ENCODE data around the gene COL5A1.

COL5A1 gene

GRCh38 chr9:134886413-134886913 lies 244.9 kb downstream of the COL5A1 start:
- DNase-seq, result no peak

GRCh38 chr9:134887219-134887618 lies 245.6 kb downstream of the COL5A1 start:
- DNase-seq, result no peak

- no peak for DNase-seq
Measured at GRCh38 chr9:134887686-134888602, 246.3 kb downstream of the COL5A1 start.

- DNase-seq, result no peak
Measured at GRCh38 chr9:134888603-134889190, 247.1 kb downstream of the COL5A1 start.

- DNase-seq, result no peak
Measured at GRCh38 chr9:134889386-134890154, 248.0 kb downstream of the COL5A1 start.

- no peak for DNase-seq
Measured at GRCh38 chr9:134890155-134890495, 248.5 kb downstream of the COL5A1 start.

GRCh38 chr9:134891053-134891452 lies 249.4 kb downstream of the COL5A1 start:
- no peak for DNase-seq

- no peak for DNase-seq
Measured at GRCh38 chr9:134891713-134892112, 250.1 kb downstream of the COL5A1 start.

- DNase-seq, result peak; percentile 30
Measured at GRCh38 chr9:134892221-134892620, 250.6 kb downstream of the COL5A1 start.

GRCh38 chr9:134892820-134893420 lies 251.3 kb downstream of the COL5A1 start:
- peak; percentile 6 for DNase-seq
